CD4-positive, alpha-beta T cell (primary cell): Measurements from ENCODE around the gene TMEM258. TPM values are rescaled to one million over a fixed set of nuclear protein-coding genes. Genes with fewer than 3 reads are reported as not detected.

Experiments used
- ATAC-seq: fragments of 200-7000 bp; cut with Tn5 transposase; one replicate; pipeline ENCODE4 v1.10.0; 2022; ENCODE audit warnings: mild to moderate bottlenecking; ENCODE audit not compliant: poor library complexity
- CTCF ChIA-PET: fragments of 350-600 bp; sonication (Branson Sonifier 250); formaldehyde crosslinking; loops from one replicate; lab custom pipeline; 2021; ENCODE audit warnings: antibody characterized with exemption, inconsistent platforms; lab: Charles Lee
- POLR2A ChIA-PET: fragments of 350-600 bp; sonication (Branson Sonifier 250); formaldehyde crosslinking; loops from one replicate; lab custom pipeline; 2021; ENCODE audit warnings: antibody characterized with exemption, inconsistent platforms; lab: Charles Lee
- DNase-seq, 14 experiments: peaks; one replicate each; pipeline ENCODE4 v3.0.0-alpha.2; 2013 to 2020; ENCODE audit warnings: mixed read lengths in 2 of 14
- H3K27ac ChIP-seq, 2 donors: one replicate each; pipeline versions ENCODE4 v1.5.1 to v1.7.0; 2013; ENCODE audit warnings: low read length in 2 of 2, low read depth in 1 of 2, mild to moderate bottlenecking in 1 of 2
- H3K27me3 ChIP-seq, 2 experiments: 1 replicate in 1 of 2; 2 replicates in 1 of 2; pipeline versions ENCODE4 v1.6.1 to v1.7.0; 2013; ENCODE audit warnings: low read length in 2 of 2, control low read depth in 1 of 2, mild to moderate bottlenecking in 1 of 2, moderate library complexity in 1 of 2; ENCODE audit not compliant: insufficient read depth in 2 of 2, control insufficient read depth in 1 of 2
- H3K36me3 ChIP-seq: one replicate; pipeline ENCODE4 v1.6.1; 2013; ENCODE audit warnings: low read length, control low read depth; ENCODE audit not compliant: insufficient read depth
- H3K4me1 ChIP-seq: one replicate; pipeline ENCODE4 v1.6.1; 2013; ENCODE audit warnings: low read length, control low read depth; ENCODE audit not compliant: insufficient read depth
- H3K4me3 ChIP-seq: one replicate; pipeline ENCODE4 v1.5.1; 2013; ENCODE audit warnings: mild to moderate bottlenecking, low read length, moderate library complexity
- H3K9me3 ChIP-seq, 2 experiments: 1 replicate in 1 of 2; 2 replicates in 1 of 2; pipeline versions ENCODE4 v1.6.1 to v1.7.0; 2013; ENCODE audit warnings: low read length in 2 of 2, mild to moderate bottlenecking in 2 of 2, control low read depth in 1 of 2, moderate library complexity in 1 of 2; ENCODE audit not compliant: control insufficient read depth in 1 of 2, insufficient read depth in 1 of 2
- H3K27ac Mint-ChIP-seq: one replicate; pipeline ENCODE4 v1.8.0; 2020; ENCODE audit warnings: mixed read lengths
- H3K27me3 Mint-ChIP-seq: one replicate; pipeline ENCODE4 v1.8.0; 2021; ENCODE audit warnings: mixed read lengths
- H3K36me3 Mint-ChIP-seq: one replicate; pipeline ENCODE4 v1.8.0; 2021; ENCODE audit warnings: low read depth, mixed read lengths
- H3K4me1 Mint-ChIP-seq: one replicate; pipeline ENCODE4 v1.8.0; 2021; ENCODE audit warnings: low read depth, mixed read lengths
- H3K4me3 Mint-ChIP-seq: one replicate; pipeline ENCODE4 v1.8.0; 2020; ENCODE audit warnings: mild to moderate bottlenecking, mixed read lengths
- H3K9me3 Mint-ChIP-seq: one replicate; pipeline ENCODE4 v1.8.0; 2020; ENCODE audit warnings: mixed read lengths
- intact Hi-C, 2 experiments: fragments of 100-400 bp; cut with DNase I in 1 of 2; cut with micrococcal nuclease in 1 of 2; formaldehyde crosslinking; loops; one replicate each; pipeline versions ENCODE4 v1.15.1 to v1.9.0; 2023 to 2025; cut with DNase I, micrococcal nuclease
- total RNA-seq, 174 experiments: library from RNA in 2 of 174; stranded (reverse) in 2 of 174; gene quantifications; one replicate each; pipeline ENCODE4 v1.2.3 and lab custom pipeline; 2021 to 2026
- TF ChIP-seq, protein P1 (sequence below): fragments of 200-600 bp; IDR thresholded peaks from one replicate; pipeline ENCODE4 v1.8.0; 2022; ENCODE audit warnings: antibody characterized with exemption, mild to moderate bottlenecking

The TMEM258 gene
- total RNA-seq, 2 experiments from 2014 or later, result 55.2 to 56.0 TPM

DNA sequence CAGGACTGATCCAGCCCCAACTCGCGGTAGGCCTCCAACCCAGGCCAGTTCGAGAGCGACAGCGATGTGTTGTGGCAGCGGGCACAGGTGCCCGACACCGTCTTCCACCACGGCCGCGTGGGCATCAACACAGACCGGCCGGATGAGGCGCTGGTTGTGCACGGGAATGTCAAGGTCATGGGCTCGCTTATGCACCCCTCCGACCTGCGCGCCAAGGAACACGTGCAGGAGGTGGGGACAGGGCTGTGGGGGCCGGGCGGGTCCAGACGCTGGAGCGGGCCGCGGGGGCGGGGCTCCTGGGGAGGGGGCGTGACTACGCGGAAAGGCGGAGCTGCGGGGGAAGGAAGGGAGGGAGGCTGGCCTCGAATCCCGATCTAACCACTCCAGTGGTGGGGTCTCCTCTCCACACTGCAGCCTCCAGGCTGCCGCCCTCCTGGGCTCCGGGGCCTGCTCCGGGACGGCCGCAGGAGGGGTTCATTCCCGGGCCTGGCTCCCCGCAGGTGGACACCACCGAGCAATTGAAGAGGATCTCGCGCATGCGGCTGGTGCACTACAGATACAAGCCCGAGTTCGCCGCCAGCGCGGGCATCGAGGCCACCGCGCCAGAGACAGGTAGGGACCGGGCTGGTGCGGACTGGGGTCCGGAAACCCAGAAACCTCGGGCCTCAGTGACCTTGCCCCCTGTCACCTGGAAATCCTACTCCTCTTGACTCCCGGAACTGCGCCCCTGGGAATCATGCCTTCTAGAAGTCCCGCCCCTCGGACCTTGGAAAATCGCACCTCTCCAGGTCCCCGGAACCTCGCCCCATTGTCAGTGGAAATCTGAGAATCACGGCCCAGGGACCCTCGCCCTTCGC, 14.9 kb downstream of the TMEM258 start:
- H3K36me3 ChIP-seq, result no peaks in the 10 kb centered on the region
- TF ChIP-seq, protein P1, sequence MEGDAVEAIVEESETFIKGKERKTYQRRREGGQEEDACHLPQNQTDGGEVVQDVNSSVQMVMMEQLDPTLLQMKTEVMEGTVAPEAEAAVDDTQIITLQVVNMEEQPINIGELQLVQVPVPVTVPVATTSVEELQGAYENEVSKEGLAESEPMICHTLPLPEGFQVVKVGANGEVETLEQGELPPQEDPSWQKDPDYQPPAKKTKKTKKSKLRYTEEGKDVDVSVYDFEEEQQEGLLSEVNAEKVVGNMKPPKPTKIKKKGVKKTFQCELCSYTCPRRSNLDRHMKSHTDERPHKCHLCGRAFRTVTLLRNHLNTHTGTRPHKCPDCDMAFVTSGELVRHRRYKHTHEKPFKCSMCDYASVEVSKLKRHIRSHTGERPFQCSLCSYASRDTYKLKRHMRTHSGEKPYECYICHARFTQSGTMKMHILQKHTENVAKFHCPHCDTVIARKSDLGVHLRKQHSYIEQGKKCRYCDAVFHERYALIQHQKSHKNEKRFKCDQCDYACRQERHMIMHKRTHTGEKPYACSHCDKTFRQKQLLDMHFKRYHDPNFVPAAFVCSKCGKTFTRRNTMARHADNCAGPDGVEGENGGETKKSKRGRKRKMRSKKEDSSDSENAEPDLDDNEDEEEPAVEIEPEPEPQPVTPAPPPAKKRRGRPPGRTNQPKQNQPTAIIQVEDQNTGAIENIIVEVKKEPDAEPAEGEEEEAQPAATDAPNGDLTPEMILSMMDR, result no peak
- H3K9me3 ChIP-seq, result no peaks in the 10 kb centered on the region
- Mint-ChIP-seq H3K27me3 (no peaks in the 10 kb centered on the region), H3K27ac (no peak overlapping the region), H3K9me3 (no peaks in the 10 kb centered on the region), H3K4me1 (peaks cover 16% of the 10 kb centered on the region), H3K4me3 (peak overlapping the region; percentile 68), H3K36me3 (no peaks in the 10 kb centered on the region)
- H3K4me1 ChIP-seq, result peaks cover 30% of the 10 kb centered on the region
- no peaks in the 10 kb centered on the region for H3K27me3 ChIP-seq
- no peak overlapping the region for H3K27ac ChIP-seq
- DNase-seq, result peak; percentile 41 to 86 (median 66)
- H3K4me3 ChIP-seq, result peak overlapping the region; percentile 55
- intact Hi-C loops, result no loop called here
- ChIA-PET CTCF (interaction anchor here (1.5 kb wide), 1 partner anchor 20 kb away, joined by 8 read pairs; no protein-coding TSS in a partner anchor), POLR2A (no interaction called here)
- ATAC-seq, result peak; percentile 77

DNA sequence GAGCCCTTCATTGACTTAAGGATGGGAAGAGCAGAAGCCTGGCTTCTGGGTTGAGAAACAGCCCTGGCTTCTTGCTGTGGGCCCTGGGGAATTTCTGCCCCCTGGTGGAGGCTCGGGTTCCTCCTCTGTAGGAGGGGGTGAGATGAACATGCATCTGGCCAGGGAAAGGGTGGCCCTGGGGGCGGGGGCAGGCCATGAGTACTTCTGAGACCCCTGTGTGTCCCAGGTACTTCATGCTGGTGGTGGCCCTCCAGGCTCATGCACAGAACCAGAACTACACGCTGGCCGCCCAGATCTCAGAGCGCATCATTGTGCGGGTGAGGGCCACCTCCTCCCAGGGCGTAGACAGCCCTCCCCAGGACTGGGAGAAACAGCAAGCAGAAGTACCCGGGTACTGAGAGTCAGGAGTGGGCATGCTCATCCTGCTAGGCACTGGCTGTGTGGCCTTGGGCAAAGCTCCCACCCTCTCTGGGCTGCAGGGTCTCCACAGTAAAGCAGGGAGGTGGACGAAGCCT, 15.8 kb downstream of the TMEM258 start:
- POLR2A ChIA-PET, result no interaction called here
- intact Hi-C loops, result no loop called here
- CTCF ChIA-PET, result interaction anchor here (1.5 kb wide), 1 partner anchor 21 kb away, joined by 8 read pairs; no protein-coding TSS in a partner anchor
- H3K27ac ChIP-seq, result no peak overlapping the region
- DNase-seq (peak; percentile 27 to 71 (median 44)), ATAC-seq (peak; percentile 47)
- peak overlapping the region; percentile 55 for H3K4me3 ChIP-seq
- Mint-ChIP-seq H3K27me3 (no peaks in the 10 kb centered on the region), H3K9me3 (no peaks in the 10 kb centered on the region), H3K4me1 (peaks cover 16% of the 10 kb centered on the region), H3K36me3 (no peaks in the 10 kb centered on the region), H3K27ac (no peak overlapping the region), H3K4me3 (peak overlapping the region; percentile 68)
- H3K27me3 ChIP-seq, result no peaks in the 10 kb centered on the region
- H3K9me3 ChIP-seq, result no peaks in the 10 kb centered on the region
- H3K4me1 ChIP-seq, result peaks cover 39% of the 10 kb centered on the region
- TF ChIP-seq, protein P1, result no peak
- no peaks in the 10 kb centered on the region for H3K36me3 ChIP-seq

- Mint-ChIP-seq H3K27ac (no peak overlapping the region), H3K9me3 (no peaks in the 10 kb centered on the region), H3K36me3 (no peaks in the 10 kb centered on the region), H3K4me3 (peak overlapping the region; percentile 68), H3K4me1 (peaks cover 16% of the 10 kb centered on the region), H3K27me3 (no peaks in the 10 kb centered on the region)
- Histone ChIP-seq H3K36me3 (no peaks in the 10 kb centered on the region), H3K4me1 (peaks cover 39% of the 10 kb centered on the region), H3K27ac (no peak overlapping the region), H3K4me3 (no peak overlapping the region), H3K9me3 (no peaks in the 10 kb centered on the region), H3K27me3 (no peaks in the 10 kb centered on the region)
- POLR2A ChIA-PET, result interaction anchor here (0.9 kb wide), 1 partner anchor 12 kb away, joined by 3 read pairs; no protein-coding TSS in a partner anchor
- CTCF ChIA-PET, result no interaction called here
- DNase-seq, result peak in 1 of 14 experiments; percentile 32
- intact Hi-C loops, result no loop called here
- TF ChIP-seq, protein P1, result no peak
- no peak for ATAC-seq
Measured at GRCh38 chr11:61775606-61776554, 16.5 kb downstream of the TMEM258 start.
